DOHH2 (cell line): ENCODE measurements around the gene COG2.

Experiments
- H3F3A ChIP-seq: fragments of 200-600 bp; sonication (generic), shearing (Covaris generic); 2 replicates; pipeline ENCODE4 v1.6.0; 2016; ENCODE audit warnings: antibody characterized with exemption, mild to moderate bottlenecking; ENCODE audit not compliant: control insufficient read depth, insufficient read depth
- H3K27ac ChIP-seq: fragments of 200-600 bp; sonication (generic); 2 replicates; pipeline ENCODE4 v1.5.1; 2014; ENCODE audit warnings: low read depth, mild to moderate bottlenecking, low read length, moderate library complexity
- H3K27me3 ChIP-seq: fragments of 200-600 bp; sonication (generic); 2 replicates; pipeline ENCODE4 v1.6.1; 2014; ENCODE audit warnings: mild to moderate bottlenecking, low read length, mixed read lengths; ENCODE audit not compliant: control insufficient read depth
- H3K36me3 ChIP-seq: fragments of 200-600 bp; sonication (generic); 2 replicates; pipeline ENCODE4 v1.6.1; 2014; ENCODE audit warnings: mild to moderate bottlenecking, low read length, moderate library complexity, mixed read lengths; ENCODE audit not compliant: control insufficient read depth
- H3K4me1 ChIP-seq: fragments of 200-600 bp; sonication (generic); 2 replicates; pipeline ENCODE4 v1.6.1; 2014; ENCODE audit warnings: mild to moderate bottlenecking, low read length, mixed read lengths; ENCODE audit not compliant: control insufficient read depth
- H3K4me2 ChIP-seq: fragments of 200-600 bp; sonication (generic); 2 replicates; pipeline ENCODE4 v1.6.0; 2014; ENCODE audit warnings: mild to moderate bottlenecking, low read length, moderate library complexity
- H3K4me3 ChIP-seq: fragments of 200-600 bp; sonication (generic); 2 replicates; pipeline ENCODE4 v1.5.1; 2014; ENCODE audit warnings: mild to moderate bottlenecking, low read length, mixed read lengths
- H3K79me2 ChIP-seq: fragments of 200-600 bp; sonication (generic); 2 replicates; pipeline ENCODE4 v1.6.1; 2014; ENCODE audit warnings: mild to moderate bottlenecking, low read length, mixed read lengths; ENCODE audit not compliant: control insufficient read depth
- H3K9me2 ChIP-seq: fragments of 200-600 bp; sonication (generic); replicated peaks from 2 replicates; pipeline ENCODE4 v1.6.1; 2014; ENCODE audit warnings: mild to moderate bottlenecking, low read length, mixed read lengths; ENCODE audit not compliant: control insufficient read depth
- H3K9me3 ChIP-seq: fragments of 200-600 bp; sonication (generic); 2 replicates; pipeline ENCODE4 v1.6.1; 2014; ENCODE audit warnings: antibody characterized with exemption, low read length, mixed read lengths; ENCODE audit not compliant: control insufficient read depth, insufficient read depth
- H4K20me1 ChIP-seq: fragments of 200-600 bp; sonication (generic); 2 replicates; pipeline ENCODE4 v1.6.0; 2014; ENCODE audit warnings: low read depth, mild to moderate bottlenecking, antibody characterized with exemption, low read length, moderate library complexity; ENCODE audit not compliant: control insufficient read depth, insufficient read depth
- CTCF ChIP-seq: fragments of 200-600 bp; sonication (generic); IDR thresholded peaks from one replicate; pipeline ENCODE4 v1.5.1; 2014; ENCODE audit warnings: antibody characterized with exemption, mild to moderate bottlenecking, low read depth, low read length; ENCODE audit not compliant: poor library complexity, severe bottlenecking
- EZH2phosphoT487 ChIP-seq: fragments of 200-600 bp; sonication (generic); IDR thresholded peaks from 2 replicates; pipeline ENCODE4 v1.6.1; 2017; ENCODE audit warnings: borderline replicate concordance, mild to moderate bottlenecking, antibody characterized with exemption, low read length, moderate library complexity, mixed read lengths

Gene COG2

GRCh38 chr1:230693221-230693620, 50.9 kb downstream of the COG2 start:
- TF ChIP-seq CTCF = no peak
- no peak for TF ChIP-seq EZH2phosphoT487
- Histone ChIP-seq H3F3A (no peaks in the 10 kb centered on the region), H3K36me3 (peaks cover 54% of the 10 kb centered on the region), H3K9me3 (no peaks in the 10 kb centered on the region), H3K9me2 (no peaks in the 10 kb centered on the region), H3K27ac (no peak overlapping the region), H3K4me2 (no peak overlapping the region), H3K27me3 (no peaks in the 10 kb centered on the region), H3K4me1 (no peaks in the 10 kb centered on the region), H3K79me2 (no peaks in the 10 kb centered on the region), H3K4me3 (no peak overlapping the region), H4K20me1 (no peaks in the 10 kb centered on the region)

GRCh38 chr1:230693777-230694176, 51.5 kb downstream of the COG2 start:
- no peaks in the 10 kb centered on the region for H3K4me1 ChIP-seq
- no peaks in the 10 kb centered on the region for H4K20me1 ChIP-seq
- H3K4me2 ChIP-seq = no peak overlapping the region
- no peak overlapping the region for H3K4me3 ChIP-seq
- peaks cover 48% of the 10 kb centered on the region for H3K36me3 ChIP-seq
- no peaks in the 10 kb centered on the region for H3F3A ChIP-seq
- no peak for TF ChIP-seq CTCF
- TF ChIP-seq EZH2phosphoT487 = no peak
- H3K9me2 ChIP-seq = no peaks in the 10 kb centered on the region
- no peaks in the 10 kb centered on the region for H3K79me2 ChIP-seq
- no peak overlapping the region for H3K27ac ChIP-seq
- no peaks in the 10 kb centered on the region for H3K27me3 ChIP-seq
- H3K9me3 ChIP-seq = no peaks in the 10 kb centered on the region

- Histone ChIP-seq H3F3A (no peaks in the 10 kb centered on the region), H3K36me3 (peaks cover 44% of the 10 kb centered on the region), H3K4me1 (no peaks in the 10 kb centered on the region)
Measured at GRCh38 chr1:230694464-230694863, 52.2 kb downstream of the COG2 start.

More at GRCh38 chr1:230694464-230694863, 52.2 kb downstream of the COG2 start:
- Histone ChIP-seq H3K9me2 (no peaks in the 10 kb centered on the region), H3K4me2 (no peak overlapping the region), H3K4me3 (no peak overlapping the region), H3K9me3 (no peaks in the 10 kb centered on the region), H3K27me3 (no peaks in the 10 kb centered on the region), H4K20me1 (no peaks in the 10 kb centered on the region), H3K79me2 (no peaks in the 10 kb centered on the region), H3K27ac (no peak overlapping the region)
- TF ChIP-seq CTCF (no peak), EZH2phosphoT487 (no peak)
